HEK293 (cell line): ENCODE measurements around the gene RNH1.

Source experiments
- CTCF ChIA-PET: fragments of 350-600 bp; formaldehyde crosslinking; extraction: SDS; loops from one replicate; lab custom pipeline; 2021; ENCODE audit warnings: antibody characterized with exemption; lab: Yijun Ruan, JAX
- POLR2A ChIA-PET: fragments of 300-600 bp; formaldehyde crosslinking; extraction: SDS; loops from one replicate; lab custom pipeline; 2020; ENCODE audit warnings: antibody characterized with exemption, inconsistent platforms; lab: Yijun Ruan, JAX
- H3K27ac ChIP-seq: fragments of 200-500 bp; sonication (Bioruptor generic); 2 replicates; pipeline ENCODE4 v1.5.1; 2014; ENCODE audit warnings: low read depth, low read length, control low read depth, inconsistent platforms; ENCODE audit errors: extremely low read depth
- H3K36me3 ChIP-seq, 2 experiments: fragments of 200-500 bp in 1 of 2; sonication (Bioruptor generic) in 1 of 2; 1 replicate in 1 of 2; 2 replicates in 1 of 2; pipeline ENCODE4 v1.5.1; 2014 to 2017; ENCODE audit warnings: inconsistent platforms in 2 of 2, low read length in 2 of 2; ENCODE audit not compliant: control insufficient read depth in 2 of 2, insufficient read depth in 1 of 2
- H3K4me1 ChIP-seq: fragments of 200-500 bp; sonication (Bioruptor generic); 2 replicates; pipeline ENCODE4 v1.5.1; 2014; ENCODE audit warnings: mild to moderate bottlenecking, low read length, inconsistent platforms; ENCODE audit not compliant: control insufficient read depth, insufficient read depth
- H3K4me3 ChIP-seq: 2 replicates; pipeline ENCODE4 v1.5.1; 2011; ENCODE audit warnings: low read depth, mild to moderate bottlenecking, control low read depth, low read length, moderate library complexity
- H3K9me3 ChIP-seq: fragments of 200-500 bp; sonication (Bioruptor generic); 2 replicates; pipeline ENCODE4 v1.5.1; 2014; ENCODE audit warnings: low read depth, low read length, inconsistent platforms; ENCODE audit not compliant: control insufficient read depth, insufficient read depth
- HOXC10 ChIP-seq: sonication (generic); formaldehyde crosslinking; IDR thresholded peaks from 2 replicates; pipeline ENCODE4 v1.8.1; 2023; ENCODE audit warnings: mild to moderate bottlenecking, missing genetic modification reagents
- MZF1 ChIP-seq: fragments of 450-650 bp; formaldehyde crosslinking; IDR thresholded peaks from 2 replicates; pipeline ENCODE4 v1.5.1; 2017; ENCODE audit warnings: missing biosample characterization, missing genetic modification characterization, borderline replicate concordance
- PRDM1 ChIP-seq: fragments of 450-650 bp; formaldehyde crosslinking; IDR thresholded peaks from 2 replicates; pipeline ENCODE4; 2016; ENCODE audit warnings: missing biosample characterization, missing genetic modification characterization
- ZFP37 ChIP-seq: fragments of 450-650 bp; formaldehyde crosslinking; IDR thresholded peaks from 2 replicates; pipeline ENCODE4 v1.5.1; 2016; ENCODE audit warnings: missing biosample characterization, missing genetic modification characterization
- ZNF121 ChIP-seq: fragments of 450-650 bp; formaldehyde crosslinking; IDR thresholded peaks from 2 replicates; pipeline ENCODE4 v1.5.1; 2016; ENCODE audit warnings: missing biosample characterization, missing genetic modification characterization
- ZNF16 ChIP-seq: fragments of 450-650 bp; formaldehyde crosslinking; IDR thresholded peaks from 2 replicates; pipeline ENCODE4 v1.5.1; 2016; ENCODE audit warnings: low read depth, missing biosample characterization, missing genetic modification characterization
- ZNF184 ChIP-seq: fragments of 450-650 bp; IDR thresholded peaks from 2 replicates; pipeline ENCODE4 v1.5.1; 2018; ENCODE audit warnings: missing biosample characterization, mild to moderate bottlenecking, missing genetic modification characterization
- ZNF19 ChIP-seq: fragments of 450-650 bp; formaldehyde crosslinking; IDR thresholded peaks from 2 replicates; pipeline ENCODE4; 2016; ENCODE audit warnings: missing biosample characterization, missing genetic modification characterization, low read depth
- ZNF248 ChIP-seq: fragments of 450-650 bp; formaldehyde crosslinking; IDR thresholded peaks from 2 replicates; pipeline ENCODE4 v1.5.1; 2017; ENCODE audit warnings: missing biosample characterization, missing genetic modification characterization
- ZNF391 ChIP-seq: fragments of 450-650 bp; formaldehyde crosslinking; IDR thresholded peaks from 2 replicates; pipeline ENCODE4 v1.5.1; 2016; ENCODE audit warnings: low read depth, missing biosample characterization, missing genetic modification characterization, borderline replicate concordance
- ZNF404 ChIP-seq: fragments of 450-650 bp; formaldehyde crosslinking; IDR thresholded peaks from 2 replicates; pipeline ENCODE4 v1.5.1; 2017; ENCODE audit warnings: missing biosample characterization, missing genetic modification characterization
- ZNF701 ChIP-seq: fragments of 450-650 bp; formaldehyde crosslinking; IDR thresholded peaks from 2 replicates; pipeline ENCODE4 v1.5.1; 2016; ENCODE audit warnings: missing biosample characterization, missing genetic modification characterization
- TF ChIP-seq, protein P1 (sequence below): fragments of 450-650 bp; formaldehyde crosslinking; IDR thresholded peaks from 2 replicates; pipeline ENCODE4 v1.5.1; 2016; ENCODE audit warnings: missing biosample characterization, missing genetic modification characterization
- TF ChIP-seq, protein P2 (sequence below): fragments of 450-650 bp; formaldehyde crosslinking; IDR thresholded peaks from 2 replicates; pipeline ENCODE4 v1.5.1; 2016; ENCODE audit warnings: missing biosample characterization, missing genetic modification characterization
- TF ChIP-seq, protein P3 (sequence below): fragments of 450-650 bp; formaldehyde crosslinking; IDR thresholded peaks from 2 replicates; pipeline ENCODE4 v1.5.1; 2017; ENCODE audit warnings: missing biosample characterization, missing genetic modification characterization
- TF ChIP-seq, protein P4 (sequence below): fragments of 450-650 bp; formaldehyde crosslinking; IDR thresholded peaks from 2 replicates; pipeline ENCODE4 v1.5.1; 2016; ENCODE audit warnings: missing biosample characterization, missing genetic modification characterization
- TF ChIP-seq, protein P5 (sequence below): fragments of 450-650 bp; formaldehyde crosslinking; IDR thresholded peaks from 2 replicates; pipeline ENCODE4 v1.5.1; 2016; ENCODE audit warnings: missing biosample characterization, missing genetic modification characterization
- TF ChIP-seq, protein P6 (sequence below): fragments of 450-650 bp; formaldehyde crosslinking; IDR thresholded peaks from 2 replicates; pipeline ENCODE4 v1.5.1; 2016; ENCODE audit warnings: missing biosample characterization, missing genetic modification characterization, low read depth
- TF ChIP-seq, protein P7 (sequence below): fragments of 450-650 bp; formaldehyde crosslinking; IDR thresholded peaks from 2 replicates; pipeline ENCODE4 v1.5.1; 2016; ENCODE audit warnings: missing biosample characterization, missing genetic modification characterization

Gene RNH1

DNA sequence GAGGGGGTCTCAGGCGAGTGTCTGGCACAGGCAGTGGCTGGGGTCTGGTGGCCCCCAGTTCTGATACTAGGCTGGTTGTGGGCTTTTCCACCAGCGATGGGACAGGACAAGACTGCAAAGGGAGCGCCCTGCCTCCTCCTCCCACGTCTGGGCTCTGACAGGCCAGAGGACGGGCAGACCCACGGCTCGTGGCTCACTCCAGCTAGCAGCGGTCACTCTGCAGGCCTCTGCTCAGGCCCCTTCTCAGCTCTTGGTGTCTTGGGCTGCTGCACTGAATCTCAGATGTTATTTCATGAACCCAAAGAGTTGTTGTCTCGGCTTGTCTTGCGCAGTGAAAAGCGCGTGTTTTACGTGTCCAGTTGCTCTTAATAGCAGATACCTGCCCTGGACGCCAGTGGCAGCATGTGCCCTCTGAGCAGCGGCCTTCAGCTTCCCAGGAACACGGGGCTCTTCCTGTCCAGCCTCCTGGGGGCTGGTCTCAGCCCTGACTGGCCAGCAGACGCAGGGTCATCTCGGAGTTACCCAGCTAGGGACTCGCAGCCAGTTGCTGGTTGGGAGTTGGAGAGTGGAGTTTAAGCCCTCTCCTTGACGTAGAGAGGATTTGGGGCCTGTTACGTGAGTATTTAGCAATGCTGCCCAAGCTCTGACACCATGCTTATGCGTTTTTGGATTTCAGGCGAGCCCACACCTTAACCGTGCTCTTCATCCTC is 47.4 kb downstream of the RNH1 start:
- no peak overlapping the region for H3K27ac ChIP-seq
- no peaks in the 10 kb centered on the region for H3K4me1 ChIP-seq
- H3K9me3 ChIP-seq: no peaks in the 10 kb centered on the region
- ChIA-PET POLR2A (no interaction called here), CTCF (no interaction called here)
- H3K4me3 ChIP-seq: no peak overlapping the region
- H3K36me3 ChIP-seq: peaks cover 0 to 67% of the 10 kb centered on the region in 2 experiments; a peak in 1 of 3 replicates
- TF ChIP-seq ZNF248 (tag by site-specific recombination) (no peak), HOXC10 (CRISPR knock-in tag) (no peak), PRDM1 (tag by site-specific recombination) (no peak), ZNF701 (tag by site-specific recombination) (no peak)
- TF ChIP-seq, protein P1, sequence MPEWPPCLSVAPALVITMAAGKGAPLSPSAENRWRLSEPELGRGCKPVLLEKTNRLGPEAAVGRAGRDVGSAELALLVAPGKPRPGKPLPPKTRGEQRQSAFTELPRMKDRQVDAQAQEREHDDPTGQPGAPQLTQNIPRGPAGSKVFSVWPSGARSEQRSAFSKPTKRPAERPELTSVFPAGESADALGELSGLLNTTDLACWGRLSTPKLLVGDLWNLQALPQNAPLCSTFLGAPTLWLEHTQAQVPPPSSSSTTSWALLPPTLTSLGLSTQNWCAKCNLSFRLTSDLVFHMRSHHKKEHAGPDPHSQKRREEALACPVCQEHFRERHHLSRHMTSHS (tag by site-specific recombination): no peak
- TF ChIP-seq, protein P2, sequence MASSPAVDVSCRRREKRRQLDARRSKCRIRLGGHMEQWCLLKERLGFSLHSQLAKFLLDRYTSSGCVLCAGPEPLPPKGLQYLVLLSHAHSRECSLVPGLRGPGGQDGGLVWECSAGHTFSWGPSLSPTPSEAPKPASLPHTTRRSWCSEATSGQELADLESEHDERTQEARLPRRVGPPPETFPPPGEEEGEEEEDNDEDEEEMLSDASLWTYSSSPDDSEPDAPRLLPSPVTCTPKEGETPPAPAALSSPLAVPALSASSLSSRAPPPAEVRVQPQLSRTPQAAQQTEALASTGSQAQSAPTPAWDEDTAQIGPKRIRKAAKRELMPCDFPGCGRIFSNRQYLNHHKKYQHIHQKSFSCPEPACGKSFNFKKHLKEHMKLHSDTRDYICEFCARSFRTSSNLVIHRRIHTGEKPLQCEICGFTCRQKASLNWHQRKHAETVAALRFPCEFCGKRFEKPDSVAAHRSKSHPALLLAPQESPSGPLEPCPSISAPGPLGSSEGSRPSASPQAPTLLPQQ (tag by site-specific recombination): no peak

DNA sequence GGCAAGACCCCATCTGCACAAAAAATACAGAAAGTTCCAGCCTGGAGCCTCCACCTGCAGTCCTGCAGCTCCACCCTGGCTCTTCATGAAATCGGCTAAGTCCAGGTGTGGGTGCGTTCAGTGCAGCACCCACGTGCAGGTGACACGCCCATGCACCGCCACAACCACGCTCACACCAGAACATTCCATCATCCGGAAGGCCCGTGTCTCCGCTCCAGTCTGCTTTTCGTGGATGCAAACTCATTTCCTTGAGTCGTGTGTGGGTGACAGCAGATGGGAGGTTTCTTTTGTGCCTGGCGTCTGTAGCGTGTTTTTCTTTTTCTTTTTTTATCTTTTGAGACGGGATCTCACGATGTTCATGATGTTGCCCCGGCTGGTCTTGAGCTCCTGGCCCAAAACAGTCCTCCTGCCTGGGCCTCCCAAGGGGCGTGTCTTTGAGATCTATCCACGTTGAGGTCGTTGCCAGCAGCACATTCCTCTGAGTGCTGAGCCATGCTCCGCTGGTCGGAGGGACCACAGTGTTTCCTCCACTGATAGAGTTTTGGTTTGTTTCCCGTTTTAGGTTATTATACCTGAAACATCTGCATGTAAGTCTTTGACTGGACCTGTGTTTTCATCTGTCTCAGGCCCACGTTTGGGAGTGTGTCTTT is 49.8 kb downstream of the RNH1 start:
- ChIA-PET CTCF (interaction anchor here (0.5 to 1.2 kb wide), 3 partner anchors 9 to 207 kb away, joined by 3 to 4 read pairs (median 3); no protein-coding TSS in a partner anchor), POLR2A (no interaction called here)
- Histone ChIP-seq H3K36me3 (peaks cover 0 to 80% of the 10 kb centered on the region in 2 experiments; a peak in 1 of 3 replicates), H3K27ac (no peak overlapping the region), H3K9me3 (no peaks in the 10 kb centered on the region), H3K4me1 (no peaks in the 10 kb centered on the region), H3K4me3 (no peak overlapping the region)
- TF ChIP-seq, protein P3, sequence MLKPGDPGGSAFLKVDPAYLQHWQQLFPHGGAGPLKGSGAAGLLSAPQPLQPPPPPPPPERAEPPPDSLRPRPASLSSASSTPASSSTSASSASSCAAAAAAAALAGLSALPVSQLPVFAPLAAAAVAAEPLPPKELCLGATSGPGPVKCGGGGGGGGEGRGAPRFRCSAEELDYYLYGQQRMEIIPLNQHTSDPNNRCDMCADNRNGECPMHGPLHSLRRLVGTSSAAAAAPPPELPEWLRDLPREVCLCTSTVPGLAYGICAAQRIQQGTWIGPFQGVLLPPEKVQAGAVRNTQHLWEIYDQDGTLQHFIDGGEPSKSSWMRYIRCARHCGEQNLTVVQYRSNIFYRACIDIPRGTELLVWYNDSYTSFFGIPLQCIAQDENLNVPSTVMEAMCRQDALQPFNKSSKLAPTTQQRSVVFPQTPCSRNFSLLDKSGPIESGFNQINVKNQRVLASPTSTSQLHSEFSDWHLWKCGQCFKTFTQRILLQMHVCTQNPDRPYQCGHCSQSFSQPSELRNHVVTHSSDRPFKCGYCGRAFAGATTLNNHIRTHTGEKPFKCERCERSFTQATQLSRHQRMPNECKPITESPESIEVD (tag by site-specific recombination): no peak
- TF ChIP-seq, protein P1 (tag by site-specific recombination): no peak
- TF ChIP-seq ZFP37 (tag by site-specific recombination): no peak
- no peak for TF ChIP-seq ZNF391 (tag by site-specific recombination)
- TF ChIP-seq, protein P4, sequence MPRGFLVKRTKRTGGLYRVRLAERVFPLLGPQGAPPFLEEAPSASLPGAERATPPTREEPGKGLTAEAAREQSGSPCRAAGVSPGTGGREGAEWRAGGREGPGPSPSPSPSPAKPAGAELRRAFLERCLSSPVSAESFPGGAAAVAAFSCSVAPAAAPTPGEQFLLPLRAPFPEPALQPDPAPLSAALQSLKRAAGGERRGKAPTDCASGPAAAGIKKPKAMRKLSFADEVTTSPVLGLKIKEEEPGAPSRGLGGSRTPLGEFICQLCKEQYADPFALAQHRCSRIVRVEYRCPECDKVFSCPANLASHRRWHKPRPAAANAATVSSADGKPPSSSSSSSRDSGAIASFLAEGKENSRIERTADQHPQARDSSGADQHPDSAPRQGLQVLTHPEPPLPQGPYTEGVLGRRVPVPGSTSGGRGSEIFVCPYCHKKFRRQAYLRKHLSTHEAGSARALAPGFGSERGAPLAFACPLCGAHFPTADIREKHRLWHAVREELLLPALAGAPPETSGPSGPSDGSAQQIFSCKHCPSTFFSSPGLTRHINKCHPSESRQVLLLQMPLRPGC: no peak
- no peak for TF ChIP-seq ZNF19 (tag by site-specific recombination)
- TF ChIP-seq ZNF184 (tag by site-specific recombination): no peak
- TF ChIP-seq, protein P5, sequence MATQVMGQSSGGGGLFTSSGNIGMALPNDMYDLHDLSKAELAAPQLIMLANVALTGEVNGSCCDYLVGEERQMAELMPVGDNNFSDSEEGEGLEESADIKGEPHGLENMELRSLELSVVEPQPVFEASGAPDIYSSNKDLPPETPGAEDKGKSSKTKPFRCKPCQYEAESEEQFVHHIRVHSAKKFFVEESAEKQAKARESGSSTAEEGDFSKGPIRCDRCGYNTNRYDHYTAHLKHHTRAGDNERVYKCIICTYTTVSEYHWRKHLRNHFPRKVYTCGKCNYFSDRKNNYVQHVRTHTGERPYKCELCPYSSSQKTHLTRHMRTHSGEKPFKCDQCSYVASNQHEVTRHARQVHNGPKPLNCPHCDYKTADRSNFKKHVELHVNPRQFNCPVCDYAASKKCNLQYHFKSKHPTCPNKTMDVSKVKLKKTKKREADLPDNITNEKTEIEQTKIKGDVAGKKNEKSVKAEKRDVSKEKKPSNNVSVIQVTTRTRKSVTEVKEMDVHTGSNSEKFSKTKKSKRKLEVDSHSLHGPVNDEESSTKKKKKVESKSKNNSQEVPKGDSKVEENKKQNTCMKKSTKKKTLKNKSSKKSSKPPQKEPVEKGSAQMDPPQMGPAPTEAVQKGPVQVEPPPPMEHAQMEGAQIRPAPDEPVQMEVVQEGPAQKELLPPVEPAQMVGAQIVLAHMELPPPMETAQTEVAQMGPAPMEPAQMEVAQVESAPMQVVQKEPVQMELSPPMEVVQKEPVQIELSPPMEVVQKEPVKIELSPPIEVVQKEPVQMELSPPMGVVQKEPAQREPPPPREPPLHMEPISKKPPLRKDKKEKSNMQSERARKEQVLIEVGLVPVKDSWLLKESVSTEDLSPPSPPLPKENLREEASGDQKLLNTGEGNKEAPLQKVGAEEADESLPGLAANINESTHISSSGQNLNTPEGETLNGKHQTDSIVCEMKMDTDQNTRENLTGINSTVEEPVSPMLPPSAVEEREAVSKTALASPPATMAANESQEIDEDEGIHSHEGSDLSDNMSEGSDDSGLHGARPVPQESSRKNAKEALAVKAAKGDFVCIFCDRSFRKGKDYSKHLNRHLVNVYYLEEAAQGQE (tag by site-specific recombination): no peak
- TF ChIP-seq, protein P6, sequence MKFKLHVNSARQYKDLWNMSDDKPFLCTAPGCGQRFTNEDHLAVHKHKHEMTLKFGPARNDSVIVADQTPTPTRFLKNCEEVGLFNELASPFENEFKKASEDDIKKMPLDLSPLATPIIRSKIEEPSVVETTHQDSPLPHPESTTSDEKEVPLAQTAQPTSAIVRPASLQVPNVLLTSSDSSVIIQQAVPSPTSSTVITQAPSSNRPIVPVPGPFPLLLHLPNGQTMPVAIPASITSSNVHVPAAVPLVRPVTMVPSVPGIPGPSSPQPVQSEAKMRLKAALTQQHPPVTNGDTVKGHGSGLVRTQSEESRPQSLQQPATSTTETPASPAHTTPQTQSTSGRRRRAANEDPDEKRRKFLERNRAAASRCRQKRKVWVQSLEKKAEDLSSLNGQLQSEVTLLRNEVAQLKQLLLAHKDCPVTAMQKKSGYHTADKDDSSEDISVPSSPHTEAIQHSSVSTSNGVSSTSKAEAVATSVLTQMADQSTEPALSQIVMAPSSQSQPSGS: no peak
- TF ChIP-seq ZNF16 (tag by site-specific recombination): no peak
- TF ChIP-seq ZNF121 (tag by site-specific recombination): no peak
- TF ChIP-seq ZNF404 (tag by site-specific recombination): no peak
- TF ChIP-seq, protein P7, sequence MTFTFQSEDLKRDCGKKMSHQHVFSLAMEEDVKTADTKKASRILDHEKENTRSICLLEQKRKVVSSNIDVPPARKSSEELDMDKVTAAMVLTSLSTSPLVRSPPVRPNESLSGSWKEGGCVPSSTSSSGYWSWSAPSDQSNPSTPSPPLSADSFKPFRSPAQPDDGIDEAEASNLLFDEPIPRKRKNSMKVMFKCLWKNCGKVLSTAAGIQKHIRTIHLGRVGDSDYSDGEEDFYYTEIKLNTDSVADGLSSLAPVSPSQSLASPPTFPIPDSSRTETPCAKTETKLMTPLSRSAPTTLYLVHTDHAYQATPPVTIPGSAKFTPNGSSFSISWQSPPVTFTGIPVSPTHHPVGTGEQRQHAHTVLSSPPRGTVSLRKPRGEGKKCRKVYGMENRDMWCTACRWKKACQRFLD (tag by site-specific recombination): no peak
- no peak for TF ChIP-seq MZF1 (tag by site-specific recombination)
